NCI-H774 (cell line): Measurements from ENCODE around the gene LANCL2.
"Not testable (repeated sequence)": the region's sequence is repeated elsewhere in the genome, so short reads cannot be mapped to it uniquely, and the experiment has no call there.

Source experiments
- DNase-seq: peaks from one replicate; lab custom pipeline; 2025; lab: John Stamatoyannopoulos, UW

LANCL2 gene

GRCh38 chr7:55471594-55471993 is 106.5 kb downstream of the LANCL2 start:
- DNase-seq: not testable (repeated sequence)

GRCh38 chr7:55472406-55472805 is 107.3 kb downstream of the LANCL2 start:
- DNase-seq: not testable (repeated sequence)

DNA sequence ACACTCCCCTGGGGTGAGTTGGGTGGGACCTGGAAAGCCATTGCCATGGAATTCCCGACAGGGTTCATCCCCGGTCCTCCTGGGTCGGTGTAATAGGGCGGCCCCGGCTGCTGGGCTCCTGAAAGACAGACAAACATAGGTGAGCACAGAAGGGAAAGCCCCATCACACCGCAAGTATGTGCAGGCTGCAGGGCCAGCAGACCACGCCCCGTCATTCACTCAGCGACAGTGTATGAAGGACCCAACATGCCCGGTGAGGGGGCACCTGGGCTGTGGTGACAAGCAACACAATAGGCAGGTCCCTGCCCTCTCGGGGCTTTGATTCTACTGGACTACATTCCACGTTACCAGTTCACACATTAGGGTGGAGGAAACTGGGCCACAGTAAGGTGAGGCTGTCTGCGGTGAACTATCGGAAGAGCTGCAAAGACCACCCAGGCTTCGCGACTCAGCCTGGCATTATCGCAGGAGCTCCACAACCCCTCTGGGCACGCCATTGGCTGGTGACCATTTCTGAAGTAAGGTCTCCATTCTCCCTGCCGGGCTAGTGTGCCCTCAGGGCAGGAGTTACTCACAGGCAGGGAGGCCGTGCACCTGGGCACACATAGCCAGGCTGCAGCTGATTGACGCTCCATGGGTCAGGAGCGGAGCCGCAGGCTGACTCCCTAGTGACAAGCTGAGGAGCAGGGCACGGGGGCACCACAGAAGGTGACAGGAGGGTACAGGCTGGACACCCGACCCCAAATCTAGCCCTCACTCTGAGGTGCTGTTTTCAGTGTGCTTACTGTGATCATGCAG is 108.0 kb downstream of the LANCL2 start:
- no peak for DNase-seq

GRCh38 chr7:55473932-55474331 is 108.8 kb downstream of the LANCL2 start:
- no peak for DNase-seq

GRCh38 chr7:55474944-55475854 is 110.1 kb downstream of the LANCL2 start:
- DNase-seq: no peak

DNA sequence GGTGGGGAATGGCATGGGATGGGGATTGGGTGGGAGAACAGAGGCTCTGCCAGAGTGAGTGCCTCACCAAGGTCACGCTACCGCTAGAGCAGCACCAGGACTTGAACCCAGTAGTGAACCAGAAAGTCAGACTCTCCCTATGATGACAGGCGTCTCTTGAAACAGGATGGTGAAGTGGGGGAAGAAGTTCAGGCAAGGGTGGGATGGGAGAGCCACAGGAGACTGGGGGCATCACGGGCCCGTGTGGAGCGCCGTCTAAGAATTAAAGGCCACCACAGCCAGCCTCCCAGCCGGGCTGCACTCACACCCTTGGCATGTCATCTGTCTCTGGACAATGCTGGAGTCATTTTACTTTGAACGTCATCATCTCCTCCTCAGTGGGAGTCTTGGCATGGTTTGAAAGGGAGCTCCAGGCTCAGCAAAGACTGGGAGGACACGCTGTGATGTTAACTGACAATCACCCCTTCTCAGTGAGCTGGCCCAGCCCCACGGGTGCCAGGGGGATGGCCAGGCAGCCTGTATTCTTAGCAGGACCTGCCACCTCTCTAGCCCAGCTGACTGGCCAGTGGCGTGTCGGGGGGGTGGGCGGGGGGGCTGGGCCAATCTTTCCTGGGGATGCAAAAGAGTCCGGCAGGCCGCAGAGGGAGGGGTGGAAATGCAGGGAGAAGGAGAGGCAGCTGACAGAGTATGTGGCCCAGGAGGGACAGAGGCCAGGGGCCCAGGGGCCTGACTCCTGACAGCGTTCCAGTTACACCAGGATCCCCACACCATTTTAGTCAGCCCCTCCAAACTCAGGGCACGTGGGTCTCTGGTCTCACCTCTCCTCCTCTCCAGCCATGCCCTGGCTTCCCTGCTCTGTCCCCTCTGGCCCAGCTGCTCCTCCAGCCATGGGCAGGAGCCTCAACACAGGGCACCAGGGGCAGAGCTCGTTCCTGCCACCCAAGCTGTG is 111.0 kb downstream of the LANCL2 start:
- no peak for DNase-seq

GRCh38 chr7:55476852-55477780 is 112.0 kb downstream of the LANCL2 start:
- DNase-seq: no peak

DNA sequence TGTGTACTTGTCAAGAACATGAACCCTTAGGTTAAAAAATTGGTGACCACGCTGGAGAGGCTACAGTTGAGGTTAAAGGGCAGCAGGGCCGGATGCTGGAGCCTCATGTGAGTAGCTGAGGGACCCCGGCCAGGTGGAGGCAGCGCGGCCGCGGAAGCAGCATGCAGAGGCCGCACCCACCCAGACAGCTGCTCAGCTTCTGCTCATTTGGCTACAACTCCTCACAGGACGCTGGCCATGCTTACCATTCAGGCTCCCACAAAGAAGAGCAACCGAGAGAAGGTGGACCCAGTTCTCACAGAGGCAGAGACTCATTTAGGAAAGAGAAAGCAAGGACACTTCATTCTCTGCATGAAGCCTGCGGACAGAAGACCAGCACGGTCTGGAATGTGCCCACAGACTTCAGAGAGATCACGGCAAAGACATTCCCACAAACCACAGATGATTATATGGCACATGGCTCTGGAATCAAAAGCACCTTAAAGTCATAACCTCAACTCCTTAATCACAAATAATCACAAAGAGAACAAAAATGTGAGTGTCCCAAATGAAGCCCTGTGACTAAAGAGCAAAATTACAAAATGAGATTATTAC is 112.7 kb downstream of the LANCL2 start:
- DNase-seq: no peak

DNA sequence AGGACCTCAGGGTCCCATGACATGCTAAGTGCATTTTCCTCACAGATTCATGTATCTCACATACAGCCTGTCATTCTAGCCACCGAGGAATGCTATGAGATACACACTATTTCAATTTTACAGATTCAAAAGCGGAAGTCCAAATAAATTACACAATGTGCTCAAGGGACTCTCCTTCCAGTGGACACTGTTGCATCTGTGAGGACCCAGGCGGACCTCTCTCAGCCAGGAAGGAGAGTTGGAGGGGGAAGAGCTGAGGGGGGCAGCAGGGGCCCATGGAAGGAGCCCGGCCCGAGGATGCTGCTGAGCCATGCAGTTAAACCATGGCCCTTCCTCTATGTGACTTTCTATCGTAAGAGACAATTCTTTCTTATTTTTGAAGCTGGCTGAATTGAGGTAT is 113.6 kb downstream of the LANCL2 start:
- DNase-seq: no peak

DNA sequence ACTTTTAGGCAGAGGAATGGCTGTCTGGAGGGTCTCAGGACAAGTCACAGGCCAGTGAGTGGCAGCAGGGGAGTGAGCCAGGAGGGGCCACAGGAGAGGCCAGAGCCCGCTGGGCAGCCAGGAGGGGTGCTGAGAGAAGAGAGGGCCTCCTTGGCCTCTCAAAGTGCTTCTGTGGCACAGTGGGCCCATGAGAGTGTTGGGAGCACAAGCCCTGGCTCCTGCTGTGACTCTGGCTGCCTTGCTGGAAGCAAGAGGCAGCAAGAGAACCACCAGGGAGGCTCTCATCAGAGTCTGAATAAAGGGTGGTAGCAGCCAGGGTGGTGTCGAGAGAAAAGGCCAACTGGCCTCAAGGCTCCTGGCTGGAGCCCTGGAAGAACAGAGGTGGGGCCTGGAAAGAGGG is 116.0 kb downstream of the LANCL2 start:
- DNase-seq: no peak

- DNase-seq: no peak
Observed at GRCh38 chr7:55483046-55483445, 117.9 kb downstream of the LANCL2 start.
